HL-60 (cell line): ENCODE measurements around the gene AP1G1.
"Not testable (repeated sequence)": the region's sequence is repeated elsewhere in the genome, so short reads cannot be mapped to it uniquely, and the experiment has no call there.

Experiments
- DNase-seq, 2 experiments: peaks; one replicate each; pipeline ENCODE4 v3.0.0-alpha.2; 2010 to 2020; ENCODE audit warnings: low read depth in 1 of 2, low spot score in 1 of 2
- H3K27ac ChIP-seq: fragments of 250-450 bp; sonication (Bioruptor Pico); replicated peaks from 2 replicates; pipeline ENCODE4 v1.5.1; 2020; ENCODE audit warnings: mild to moderate bottlenecking, moderate library complexity
- H3K27me3 ChIP-seq: fragments of 250-450 bp; sonication (Bioruptor Pico); 2 replicates; pipeline ENCODE4 v1.5.1; 2021; ENCODE audit warnings: mild to moderate bottlenecking, moderate library complexity; ENCODE audit not compliant: insufficient read depth, poor library complexity, severe bottlenecking
- H3K4me3 ChIP-seq: replicated peaks from 2 replicates; pipeline ENCODE4 v1.5.1; 2011; ENCODE audit warnings: mild to moderate bottlenecking, control low read depth, low read length; ENCODE audit not compliant: insufficient read depth
- GABPA ChIP-seq: IDR thresholded peaks from 2 replicates; pipeline ENCODE4 v1.6.1; 2012; ENCODE audit warnings: low read depth
- POLR2AphosphoS5 ChIP-seq: IDR thresholded peaks from 2 replicates; pipeline ENCODE4 v1.6.1; 2012; ENCODE audit warnings: low read depth
- SPI1 ChIP-seq: IDR thresholded peaks from 2 replicates; pipeline ENCODE4 v1.6.1; 2012; ENCODE audit warnings: low read depth, mild to moderate bottlenecking, borderline replicate concordance
- TF ChIP-seq, protein P1 (sequence below): IDR thresholded peaks from one replicate; pipeline ENCODE4 v1.5.1; 2011; ENCODE audit warnings: low read length, control low read depth, inconsistent platforms; ENCODE audit not compliant: insufficient read depth
- TF ChIP-seq, protein P2 (sequence below): IDR thresholded peaks from 2 replicates; pipeline ENCODE4 v1.6.1; 2012; ENCODE audit warnings: low read depth; ENCODE audit not compliant: insufficient replicate concordance

Gene AP1G1

DNA sequence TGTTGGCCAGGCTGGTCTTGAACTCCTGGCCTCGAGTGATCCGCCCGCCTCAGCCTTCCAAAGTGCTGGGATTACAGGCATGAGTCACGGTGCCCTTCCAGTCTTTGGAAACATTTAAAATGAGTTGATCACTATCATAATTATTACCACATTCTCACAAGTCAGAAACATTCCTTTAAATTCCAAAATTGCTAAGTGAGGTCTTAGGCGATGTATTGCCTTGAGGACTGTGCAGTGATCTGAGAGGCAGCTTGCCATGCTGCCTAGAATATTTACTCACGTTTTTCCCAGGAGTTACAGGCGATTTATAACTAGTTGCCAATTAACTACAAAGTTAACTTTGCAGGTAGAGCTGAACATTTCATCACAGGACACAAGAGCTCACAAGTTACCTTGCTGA lies 31.4 kb upstream of the AP1G1 start:
- DNase-seq, result no peak
- no peaks in the 10 kb centered on the region for H3K27me3 ChIP-seq
- TF ChIP-seq POLR2AphosphoS5 (no peak), GABPA (no peak), SPI1 (no peak)
- TF ChIP-seq, protein P1, sequence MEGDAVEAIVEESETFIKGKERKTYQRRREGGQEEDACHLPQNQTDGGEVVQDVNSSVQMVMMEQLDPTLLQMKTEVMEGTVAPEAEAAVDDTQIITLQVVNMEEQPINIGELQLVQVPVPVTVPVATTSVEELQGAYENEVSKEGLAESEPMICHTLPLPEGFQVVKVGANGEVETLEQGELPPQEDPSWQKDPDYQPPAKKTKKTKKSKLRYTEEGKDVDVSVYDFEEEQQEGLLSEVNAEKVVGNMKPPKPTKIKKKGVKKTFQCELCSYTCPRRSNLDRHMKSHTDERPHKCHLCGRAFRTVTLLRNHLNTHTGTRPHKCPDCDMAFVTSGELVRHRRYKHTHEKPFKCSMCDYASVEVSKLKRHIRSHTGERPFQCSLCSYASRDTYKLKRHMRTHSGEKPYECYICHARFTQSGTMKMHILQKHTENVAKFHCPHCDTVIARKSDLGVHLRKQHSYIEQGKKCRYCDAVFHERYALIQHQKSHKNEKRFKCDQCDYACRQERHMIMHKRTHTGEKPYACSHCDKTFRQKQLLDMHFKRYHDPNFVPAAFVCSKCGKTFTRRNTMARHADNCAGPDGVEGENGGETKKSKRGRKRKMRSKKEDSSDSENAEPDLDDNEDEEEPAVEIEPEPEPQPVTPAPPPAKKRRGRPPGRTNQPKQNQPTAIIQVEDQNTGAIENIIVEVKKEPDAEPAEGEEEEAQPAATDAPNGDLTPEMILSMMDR, result no peak
- TF ChIP-seq, protein P2, sequence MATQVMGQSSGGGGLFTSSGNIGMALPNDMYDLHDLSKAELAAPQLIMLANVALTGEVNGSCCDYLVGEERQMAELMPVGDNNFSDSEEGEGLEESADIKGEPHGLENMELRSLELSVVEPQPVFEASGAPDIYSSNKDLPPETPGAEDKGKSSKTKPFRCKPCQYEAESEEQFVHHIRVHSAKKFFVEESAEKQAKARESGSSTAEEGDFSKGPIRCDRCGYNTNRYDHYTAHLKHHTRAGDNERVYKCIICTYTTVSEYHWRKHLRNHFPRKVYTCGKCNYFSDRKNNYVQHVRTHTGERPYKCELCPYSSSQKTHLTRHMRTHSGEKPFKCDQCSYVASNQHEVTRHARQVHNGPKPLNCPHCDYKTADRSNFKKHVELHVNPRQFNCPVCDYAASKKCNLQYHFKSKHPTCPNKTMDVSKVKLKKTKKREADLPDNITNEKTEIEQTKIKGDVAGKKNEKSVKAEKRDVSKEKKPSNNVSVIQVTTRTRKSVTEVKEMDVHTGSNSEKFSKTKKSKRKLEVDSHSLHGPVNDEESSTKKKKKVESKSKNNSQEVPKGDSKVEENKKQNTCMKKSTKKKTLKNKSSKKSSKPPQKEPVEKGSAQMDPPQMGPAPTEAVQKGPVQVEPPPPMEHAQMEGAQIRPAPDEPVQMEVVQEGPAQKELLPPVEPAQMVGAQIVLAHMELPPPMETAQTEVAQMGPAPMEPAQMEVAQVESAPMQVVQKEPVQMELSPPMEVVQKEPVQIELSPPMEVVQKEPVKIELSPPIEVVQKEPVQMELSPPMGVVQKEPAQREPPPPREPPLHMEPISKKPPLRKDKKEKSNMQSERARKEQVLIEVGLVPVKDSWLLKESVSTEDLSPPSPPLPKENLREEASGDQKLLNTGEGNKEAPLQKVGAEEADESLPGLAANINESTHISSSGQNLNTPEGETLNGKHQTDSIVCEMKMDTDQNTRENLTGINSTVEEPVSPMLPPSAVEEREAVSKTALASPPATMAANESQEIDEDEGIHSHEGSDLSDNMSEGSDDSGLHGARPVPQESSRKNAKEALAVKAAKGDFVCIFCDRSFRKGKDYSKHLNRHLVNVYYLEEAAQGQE, result no peak
- no peak overlapping the region for H3K27ac ChIP-seq
- no peak overlapping the region for H3K4me3 ChIP-seq

DNA sequence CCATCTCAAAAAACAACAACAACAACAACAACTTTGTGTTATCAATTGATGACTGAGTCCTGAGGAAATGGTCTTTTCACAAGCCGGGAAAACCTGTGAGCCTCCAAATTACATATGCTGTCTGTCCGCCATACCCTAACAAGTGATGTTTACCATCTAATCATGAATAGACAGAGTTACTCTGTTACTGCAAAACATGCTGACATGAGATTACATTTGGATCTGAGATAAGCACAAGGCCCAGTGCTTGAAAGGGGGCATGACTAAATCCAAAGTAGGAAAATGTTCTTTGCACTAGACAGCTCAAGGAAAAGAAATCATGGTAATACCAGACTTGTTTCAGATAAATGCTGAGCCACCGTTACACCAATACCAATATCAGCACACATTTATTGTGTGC lies 28.5 kb upstream of the AP1G1 start:
- DNase-seq, result no peak
- Histone ChIP-seq H3K27me3 (no peaks in the 10 kb centered on the region), H3K27ac (no peak overlapping the region), H3K4me3 (no peak overlapping the region)
- TF ChIP-seq, protein P2, result no peak
- TF ChIP-seq POLR2AphosphoS5 (no peak), SPI1 (no peak), GABPA (no peak)
- TF ChIP-seq, protein P1, result no peak

DNA sequence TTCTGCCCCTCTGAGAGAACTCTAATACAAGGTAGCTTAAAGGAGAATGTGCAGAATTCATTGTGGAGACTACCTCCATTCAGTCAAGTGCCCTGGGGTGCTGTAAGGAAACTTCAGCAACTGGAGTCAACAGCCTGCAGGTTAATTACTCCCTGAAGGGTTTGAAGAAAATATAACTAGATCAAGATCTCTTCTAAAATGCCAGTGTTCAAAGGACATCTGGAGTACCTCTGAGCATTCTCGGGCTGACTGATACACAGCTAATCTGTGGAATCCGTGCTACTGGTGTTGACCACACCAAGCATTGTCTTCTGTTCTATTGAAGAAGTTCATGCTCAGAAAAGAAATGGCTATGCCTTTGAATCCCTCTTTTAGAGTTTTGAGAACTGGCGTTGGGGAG lies 25.7 kb upstream of the AP1G1 start:
- DNase-seq, result no peak
- TF ChIP-seq POLR2AphosphoS5 (no peak), SPI1 (no peak), GABPA (no peak)
- TF ChIP-seq, protein P2, result no peak
- TF ChIP-seq, protein P1, result no peak
- Histone ChIP-seq H3K27me3 (no peaks in the 10 kb centered on the region), H3K27ac (no peak overlapping the region), H3K4me3 (no peak overlapping the region)

DNA sequence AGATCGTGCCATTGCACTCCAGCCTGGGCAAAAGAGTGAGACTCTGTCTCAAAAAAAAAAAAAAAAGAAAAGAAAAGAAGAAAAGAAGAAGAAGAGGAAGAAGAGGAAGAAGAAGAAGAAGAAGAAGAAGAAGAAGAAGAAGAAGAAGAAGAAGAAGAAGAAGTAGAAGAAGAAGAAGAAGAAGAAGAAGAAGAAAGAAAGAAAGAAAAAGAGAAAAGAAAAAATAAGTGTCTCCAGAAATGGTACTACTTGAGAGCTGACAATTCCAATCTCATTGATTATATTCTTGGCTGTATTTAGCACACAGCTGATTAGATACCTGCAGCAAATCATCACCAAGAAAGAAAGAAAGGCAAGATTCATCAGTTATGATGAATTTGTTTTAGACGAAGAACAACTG lies 23.5 kb upstream of the AP1G1 start:
- not testable (repeated sequence) for DNase-seq, H3K4me3 ChIP-seq, H3K27me3 ChIP-seq, H3K27ac ChIP-seq

DNA sequence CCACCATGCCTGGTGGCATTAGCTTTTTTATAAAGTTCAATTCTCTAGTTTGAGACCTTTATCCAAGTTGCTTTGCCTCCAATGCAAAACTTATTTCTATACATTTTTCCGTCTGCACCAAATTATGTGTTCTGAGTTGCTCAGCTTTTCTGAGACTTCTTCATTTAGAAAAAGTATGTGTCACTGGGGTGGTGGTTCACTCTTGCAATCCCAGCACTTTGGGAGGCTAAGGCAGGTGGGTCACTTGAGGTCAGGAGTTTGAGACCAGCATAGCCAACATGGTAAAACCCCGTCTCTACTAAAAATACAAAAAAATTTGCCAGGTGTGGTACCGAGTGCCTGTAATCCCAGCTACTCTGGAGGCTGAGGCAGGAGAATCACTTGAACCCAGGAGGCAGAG lies 23.1 kb upstream of the AP1G1 start:
- not testable (repeated sequence) for H3K27me3 ChIP-seq, DNase-seq, H3K27ac ChIP-seq, H3K4me3 ChIP-seq
